ENCODE measurements around the gene BMP7.

The BMP7 gene

DNA sequence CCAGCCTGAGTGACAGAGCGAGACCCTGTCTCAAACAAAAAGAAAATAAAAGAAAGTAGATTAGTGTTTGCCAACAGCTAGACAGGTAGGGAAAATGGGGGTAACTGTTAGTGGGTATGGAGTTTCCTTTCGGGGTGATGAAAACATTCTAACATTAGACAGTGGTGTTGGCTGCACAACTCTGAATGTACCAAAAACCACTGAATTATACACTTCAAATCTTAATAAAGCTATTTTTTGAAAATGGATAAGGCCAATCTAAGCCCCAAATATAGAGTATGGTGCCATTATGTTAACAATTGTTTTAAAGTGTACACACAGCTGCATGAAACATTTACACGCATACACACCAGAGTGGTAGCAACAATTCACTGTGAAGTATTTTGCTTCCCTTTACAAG, 57.0 kb downstream of the BMP7 start (continued):
- TF ChIP-seq, protein P1, sequence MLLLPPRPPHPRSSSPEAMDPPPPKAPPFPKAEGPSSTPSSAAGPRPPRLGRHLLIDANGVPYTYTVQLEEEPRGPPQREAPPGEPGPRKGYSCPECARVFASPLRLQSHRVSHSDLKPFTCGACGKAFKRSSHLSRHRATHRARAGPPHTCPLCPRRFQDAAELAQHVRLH (tag by site-specific recombination; IDR thresholded peaks at IDR 0.05), result no peak
- TF ChIP-seq, protein P2, sequence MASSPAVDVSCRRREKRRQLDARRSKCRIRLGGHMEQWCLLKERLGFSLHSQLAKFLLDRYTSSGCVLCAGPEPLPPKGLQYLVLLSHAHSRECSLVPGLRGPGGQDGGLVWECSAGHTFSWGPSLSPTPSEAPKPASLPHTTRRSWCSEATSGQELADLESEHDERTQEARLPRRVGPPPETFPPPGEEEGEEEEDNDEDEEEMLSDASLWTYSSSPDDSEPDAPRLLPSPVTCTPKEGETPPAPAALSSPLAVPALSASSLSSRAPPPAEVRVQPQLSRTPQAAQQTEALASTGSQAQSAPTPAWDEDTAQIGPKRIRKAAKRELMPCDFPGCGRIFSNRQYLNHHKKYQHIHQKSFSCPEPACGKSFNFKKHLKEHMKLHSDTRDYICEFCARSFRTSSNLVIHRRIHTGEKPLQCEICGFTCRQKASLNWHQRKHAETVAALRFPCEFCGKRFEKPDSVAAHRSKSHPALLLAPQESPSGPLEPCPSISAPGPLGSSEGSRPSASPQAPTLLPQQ (tag by site-specific recombination; IDR thresholded peaks at IDR 0.05), result no peak

DNA sequence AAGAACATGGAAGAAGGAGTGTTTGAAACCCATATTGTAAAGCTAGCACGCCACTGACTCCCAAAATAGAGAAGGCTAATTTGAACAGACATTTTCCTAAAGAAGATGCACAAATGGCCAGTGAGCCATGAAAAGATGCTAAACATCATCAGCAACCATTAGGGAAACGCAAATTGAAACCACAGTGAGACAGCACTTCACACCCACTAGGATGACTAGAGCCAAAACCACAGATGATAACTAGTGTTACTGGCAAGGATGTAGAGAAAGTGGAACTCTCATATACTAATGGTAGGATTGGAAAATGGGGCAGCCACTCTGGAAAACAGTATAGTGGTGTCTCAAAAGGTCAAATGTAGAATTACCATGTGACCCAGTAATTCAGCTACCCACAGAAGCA, 58.2 kb downstream of the BMP7 start:
- POLR2A ChIA-PET, result no interaction called here
- Histone ChIP-seq H3K4me3 (ENCODE audit: low read depth, low read length) (no peak overlapping the region), H3K9me3 (ENCODE audit: control insufficient read depth, insufficient read depth, low read depth, low read length) (no peaks in the 10 kb centered on the region), H3K4me1 (ENCODE audit: control insufficient read depth, insufficient read depth, low read length) (no peaks in the 10 kb centered on the region), H3K27ac (ENCODE audit: extremely low read depth, low read depth, low read length) (no peak overlapping the region), H3K36me3 (ENCODE audit: control insufficient read depth in 2 of 2, insufficient read depth in 1 of 2, low read length in 2 of 2) (peaks cover 0 to 25% of the 10 kb centered on the region in 2 experiments; a peak in 1 of 3 replicates)
- CTCF ChIA-PET, result no interaction called here
- TF ChIP-seq ZNF560 (tag by site-specific recombination; IDR thresholded peaks at IDR 0.05; ENCODE audit: borderline replicate concordance), result no peak
- no peak for TF ChIP-seq ZNF311 (tag by site-specific recombination; IDR thresholded peaks at IDR 0.05; ENCODE audit: borderline replicate concordance)
- TF ChIP-seq KLF1 (tag by site-specific recombination; IDR thresholded peaks at IDR 0.05), result no peak
- TF ChIP-seq ZNF37A (tag by site-specific recombination; IDR thresholded peaks at IDR 0.05), result no peak
- TF ChIP-seq ZNF302 (tag by site-specific recombination; IDR thresholded peaks at IDR 0.05; ENCODE audit: low read depth), result no peak
- TF ChIP-seq TRIM28 (IDR thresholded peaks at IDR 0.05; ENCODE audit: borderline replicate concordance, low read length), result no peak
- TF ChIP-seq ZNF530 (tag by site-specific recombination; IDR thresholded peaks at IDR 0.05; ENCODE audit: low read depth), result no peak
- no peak for TF ChIP-seq ZNF558 (tag by site-specific recombination; IDR thresholded peaks at IDR 0.05)
- TF ChIP-seq ZNF169 (tag by site-specific recombination; IDR thresholded peaks at IDR 0.05), result no peak
- TF ChIP-seq, protein P3, sequence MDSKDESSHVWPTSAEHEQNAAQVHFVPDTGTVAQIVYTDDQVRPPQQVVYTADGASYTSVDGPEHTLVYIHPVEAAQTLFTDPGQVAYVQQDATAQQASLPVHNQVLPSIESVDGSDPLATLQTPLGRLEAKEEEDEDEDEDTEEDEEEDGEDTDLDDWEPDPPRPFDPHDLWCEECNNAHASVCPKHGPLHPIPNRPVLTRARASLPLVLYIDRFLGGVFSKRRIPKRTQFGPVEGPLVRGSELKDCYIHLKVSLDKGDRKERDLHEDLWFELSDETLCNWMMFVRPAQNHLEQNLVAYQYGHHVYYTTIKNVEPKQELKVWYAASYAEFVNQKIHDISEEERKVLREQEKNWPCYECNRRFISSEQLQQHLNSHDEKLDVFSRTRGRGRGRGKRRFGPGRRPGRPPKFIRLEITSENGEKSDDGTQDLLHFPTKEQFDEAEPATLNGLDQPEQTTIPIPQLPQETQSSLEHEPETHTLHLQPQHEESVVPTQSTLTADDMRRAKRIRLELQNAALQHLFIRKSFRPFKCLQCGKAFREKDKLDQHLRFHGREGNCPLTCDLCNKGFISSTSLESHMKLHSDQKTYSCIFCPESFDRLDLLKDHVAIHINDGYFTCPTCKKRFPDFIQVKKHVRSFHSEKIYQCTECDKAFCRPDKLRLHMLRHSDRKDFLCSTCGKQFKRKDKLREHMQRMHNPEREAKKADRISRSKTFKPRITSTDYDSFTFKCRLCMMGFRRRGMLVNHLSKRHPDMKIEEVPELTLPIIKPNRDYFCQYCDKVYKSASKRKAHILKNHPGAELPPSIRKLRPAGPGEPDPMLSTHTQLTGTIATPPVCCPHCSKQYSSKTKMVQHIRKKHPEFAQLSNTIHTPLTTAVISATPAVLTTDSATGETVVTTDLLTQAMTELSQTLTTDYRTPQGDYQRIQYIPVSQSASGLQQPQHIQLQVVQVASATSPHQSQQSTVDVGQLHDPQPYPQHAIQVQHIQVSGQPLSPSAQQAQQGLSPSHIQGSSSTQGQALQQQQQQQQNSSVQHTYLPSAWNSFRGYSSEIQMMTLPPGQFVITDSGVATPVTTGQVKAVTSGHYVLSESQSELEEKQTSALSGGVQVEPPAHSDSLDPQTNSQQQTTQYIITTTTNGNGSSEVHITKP (tag by site-specific recombination; IDR thresholded peaks at IDR 0.05), result no peak
- TF ChIP-seq ZNF138 (tag by site-specific recombination; IDR thresholded peaks at IDR 0.05; ENCODE audit: borderline replicate concordance), result no peak
- TF ChIP-seq ZNF623 (tag by site-specific recombination; IDR thresholded peaks at IDR 0.05), result no peak
- no peak for TF ChIP-seq GFI1B (tag by site-specific recombination; IDR thresholded peaks at IDR 0.05)
- TF ChIP-seq ZBTB20 (tag by site-specific recombination; IDR thresholded peaks at IDR 0.05), result no peak
- no peak for TF ChIP-seq YY1 (tag by site-specific recombination; IDR thresholded peaks at IDR 0.05)
- TF ChIP-seq ZNF76 (tag by site-specific recombination; IDR thresholded peaks at IDR 0.05; ENCODE audit: borderline replicate concordance, low read depth), result no peak
- TF ChIP-seq ZNF521 (tag by site-specific recombination; IDR thresholded peaks at IDR 0.05), result no peak
- TF ChIP-seq SP2 (tag by site-specific recombination; IDR thresholded peaks at IDR 0.05), result no peak

DNA sequence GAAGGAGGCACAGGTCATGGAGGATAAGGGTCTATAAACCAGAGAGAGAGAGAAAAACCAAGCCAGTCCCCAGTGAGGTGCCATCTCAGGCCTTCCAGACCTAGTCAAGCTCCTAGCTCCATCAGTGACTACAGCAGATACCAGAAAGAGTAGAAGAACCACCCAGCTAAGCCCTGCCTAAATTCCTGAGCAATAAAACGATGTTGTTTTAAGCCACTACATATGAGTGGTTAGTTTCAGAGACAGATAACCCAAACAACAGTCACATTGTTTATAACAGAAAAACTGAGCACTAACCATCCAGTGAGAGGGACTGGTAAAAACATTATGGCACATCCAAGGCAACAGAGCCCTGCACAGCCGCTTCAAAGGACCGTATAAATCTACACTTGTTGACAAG, 59.2 kb downstream of the BMP7 start:
- Histone ChIP-seq H3K4me1 (ENCODE audit: control insufficient read depth, insufficient read depth, low read length) (no peaks in the 10 kb centered on the region), H3K36me3 (ENCODE audit: control insufficient read depth in 2 of 2, insufficient read depth in 1 of 2, low read length in 2 of 2) (peaks cover 0 to 28% of the 10 kb centered on the region in 2 experiments; a peak in 1 of 3 replicates), H3K9me3 (ENCODE audit: control insufficient read depth, insufficient read depth, low read depth, low read length) (no peaks in the 10 kb centered on the region), H3K27ac (ENCODE audit: extremely low read depth, low read depth, low read length) (no peak overlapping the region), H3K4me3 (ENCODE audit: low read depth, low read length) (no peak overlapping the region)
- POLR2A ChIA-PET, result no interaction called here
- CTCF ChIA-PET, result no interaction called here
- TF ChIP-seq GLI2 (tag by site-specific recombination; IDR thresholded peaks at IDR 0.05; ENCODE audit: borderline replicate concordance, low read depth) (no peak), ZNF621 (tag by site-specific recombination; IDR thresholded peaks at IDR 0.05) (no peak), RBAK (tag by site-specific recombination; IDR thresholded peaks at IDR 0.05) (no peak), SETDB1 (IDR thresholded peaks at IDR 0.05; ENCODE audit: insufficient read length, low read length) (peak; percentile 63)
